A549 treated with GW870086 at 1 μM for 4 hours (cell line): Measurements from ENCODE around the gene TNFSF11. TPM values are rescaled to one million over a fixed set of nuclear protein-coding genes. Genes with fewer than 3 reads are reported as not detected.

Source experiments
- total RNA-seq: library from RNA; stranded (reverse); fragments of 200-300 nt; extraction: Qiagen RNA extraction; gene quantifications from 5 replicates; pipeline ENCODE4 v1.2.3, GENCODE V29; 2022; ENCODE audit warnings: low read depth

The TNFSF11 gene
- not detected in 5 replicates for total RNA-seq

DNA sequence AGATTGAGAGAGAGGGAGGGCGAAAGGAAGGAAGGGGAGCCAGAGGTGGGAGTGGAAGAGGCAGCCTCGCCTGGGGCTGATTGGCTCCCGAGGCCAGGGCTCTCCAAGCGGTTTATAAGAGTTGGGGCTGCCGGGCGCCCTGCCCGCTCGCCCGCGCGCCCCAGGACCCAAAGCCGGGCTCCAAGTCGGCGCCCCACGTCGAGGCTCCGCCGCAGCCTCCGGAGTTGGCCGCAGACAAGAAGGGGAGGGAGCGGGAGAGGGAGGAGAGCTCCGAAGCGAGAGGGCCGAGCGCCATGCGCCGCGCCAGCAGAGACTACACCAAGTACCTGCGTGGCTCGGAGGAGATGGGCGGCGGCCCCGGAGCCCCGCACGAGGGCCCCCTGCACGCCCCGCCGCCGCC, at the start of gene TNFSF11:
Gene TNFSF11 (plus strand): TSS at position 142 of the 400 bp plus-strand sequence. CDS start 152 bp downstream, at position 294.

Other genes starting within 250 kb of the TNFSF11 start
- not detected in 5 replicates for gene FAM216B, start 207.4 kb downstream of the TNFSF11 start, total RNA-seq